Measurements from ENCODE around the gene PLEKHG3.

PLEKHG3 gene

GRCh38 chr14:64767215-64767964, 63.2 kb downstream of the PLEKHG3 start:
- TF ChIP-seq TEAD4 (IDR thresholded peaks at IDR 0.05) (no peak), EP300 (IDR thresholded peaks at IDR 0.05; ENCODE audit: borderline replicate concordance) (no peak)

- no peak for TF ChIP-seq TEAD4 (IDR thresholded peaks at IDR 0.05)
- no peak for TF ChIP-seq CREB1 (IDR thresholded peaks at IDR 0.05; ENCODE audit: low read depth)
- TF ChIP-seq REST (IDR thresholded peaks at IDR 0.05; ENCODE audit: low read depth) = no peak
- no peak for TF ChIP-seq USF1 (IDR thresholded peaks at IDR 0.05)
- TF ChIP-seq RAD21 (IDR thresholded peaks at IDR 0.05; ENCODE audit: low read depth) = no peak
- TF ChIP-seq EGR1 (IDR thresholded peaks at IDR 0.05) = no peak
- no peak for TF ChIP-seq YY1 (IDR thresholded peaks at IDR 0.05; ENCODE audit: low read depth)
- TF ChIP-seq EP300 (IDR thresholded peaks at IDR 0.05; ENCODE audit: borderline replicate concordance) = no peak
- no peak for TF ChIP-seq CEBPB (IDR thresholded peaks at IDR 0.05)
- TF ChIP-seq TAF1 (IDR thresholded peaks at IDR 0.05; ENCODE audit: low read depth) = no peak
- TF ChIP-seq TCF12 (IDR thresholded peaks at IDR 0.05; ENCODE audit: low read depth) = no peak
- TF ChIP-seq ZBTB7A (IDR thresholded peaks at IDR 0.05; ENCODE audit: low read depth) = no peak
- TF ChIP-seq FOXM1 (IDR thresholded peaks at IDR 0.05; ENCODE audit: borderline replicate concordance, low read depth) = no peak
- TF ChIP-seq NFIC (IDR thresholded peaks at IDR 0.05) = no peak
- no peak for TF ChIP-seq MAX (IDR thresholded peaks at IDR 0.05)
Observed at GRCh38 chr14:64768401-64769095, 64.3 kb downstream of the PLEKHG3 start.

- TF ChIP-seq CREB1 (IDR thresholded peaks at IDR 0.05; ENCODE audit: low read depth) = no peak
- no peak for TF ChIP-seq TEAD4 (IDR thresholded peaks at IDR 0.05)
- no peak for TF ChIP-seq TAF1 (IDR thresholded peaks at IDR 0.05; ENCODE audit: low read depth)
- TF ChIP-seq MAX (IDR thresholded peaks at IDR 0.05) = no peak
- no peak for TF ChIP-seq USF1 (IDR thresholded peaks at IDR 0.05)
- no peak for TF ChIP-seq CEBPB (IDR thresholded peaks at IDR 0.05)
- TF ChIP-seq ZBTB7A (IDR thresholded peaks at IDR 0.05; ENCODE audit: low read depth) = no peak
- TF ChIP-seq NFIC (IDR thresholded peaks at IDR 0.05) = no peak
- TF ChIP-seq EP300 (IDR thresholded peaks at IDR 0.05; ENCODE audit: borderline replicate concordance) = no peak
- no peak for TF ChIP-seq TCF12 (IDR thresholded peaks at IDR 0.05; ENCODE audit: low read depth)
- TF ChIP-seq RAD21 (IDR thresholded peaks at IDR 0.05; ENCODE audit: low read depth) = no peak
- TF ChIP-seq FOXM1 (IDR thresholded peaks at IDR 0.05; ENCODE audit: borderline replicate concordance, low read depth) = no peak
- no peak for TF ChIP-seq REST (IDR thresholded peaks at IDR 0.05; ENCODE audit: low read depth)
- no peak for TF ChIP-seq EGR1 (IDR thresholded peaks at IDR 0.05)
- no peak for TF ChIP-seq YY1 (IDR thresholded peaks at IDR 0.05; ENCODE audit: low read depth)
Observed at GRCh38 chr14:64769096-64770020, 65.1 kb downstream of the PLEKHG3 start.

GRCh38 chr14:64770751-64771150, 66.5 kb downstream of the PLEKHG3 start:
- TF ChIP-seq EGR1 (IDR thresholded peaks at IDR 0.05) (no peak), NFIC (IDR thresholded peaks at IDR 0.05) (no peak), CEBPB (IDR thresholded peaks at IDR 0.05) (no peak), YY1 (IDR thresholded peaks at IDR 0.05; ENCODE audit: low read depth) (no peak), REST (IDR thresholded peaks at IDR 0.05; ENCODE audit: low read depth) (no peak), CREB1 (IDR thresholded peaks at IDR 0.05; ENCODE audit: low read depth) (no peak), TAF1 (IDR thresholded peaks at IDR 0.05; ENCODE audit: low read depth) (no peak), MAX (IDR thresholded peaks at IDR 0.05) (no peak), EP300 (IDR thresholded peaks at IDR 0.05; ENCODE audit: borderline replicate concordance) (no peak), USF1 (IDR thresholded peaks at IDR 0.05) (no peak), FOXM1 (IDR thresholded peaks at IDR 0.05; ENCODE audit: borderline replicate concordance, low read depth) (no peak), RAD21 (IDR thresholded peaks at IDR 0.05; ENCODE audit: low read depth) (no peak), ZBTB7A (IDR thresholded peaks at IDR 0.05; ENCODE audit: low read depth) (no peak), TEAD4 (IDR thresholded peaks at IDR 0.05) (no peak), TCF12 (IDR thresholded peaks at IDR 0.05; ENCODE audit: low read depth) (no peak)
